GM04504 (cell line): Measurements from ENCODE around the gene KCND3.

ENCODE experiments used
- DNase-seq: peaks from one replicate; pipeline ENCODE4 v3.0.0-alpha.2; 2012; ENCODE audit warnings: low read depth

The KCND3 gene

DNA sequence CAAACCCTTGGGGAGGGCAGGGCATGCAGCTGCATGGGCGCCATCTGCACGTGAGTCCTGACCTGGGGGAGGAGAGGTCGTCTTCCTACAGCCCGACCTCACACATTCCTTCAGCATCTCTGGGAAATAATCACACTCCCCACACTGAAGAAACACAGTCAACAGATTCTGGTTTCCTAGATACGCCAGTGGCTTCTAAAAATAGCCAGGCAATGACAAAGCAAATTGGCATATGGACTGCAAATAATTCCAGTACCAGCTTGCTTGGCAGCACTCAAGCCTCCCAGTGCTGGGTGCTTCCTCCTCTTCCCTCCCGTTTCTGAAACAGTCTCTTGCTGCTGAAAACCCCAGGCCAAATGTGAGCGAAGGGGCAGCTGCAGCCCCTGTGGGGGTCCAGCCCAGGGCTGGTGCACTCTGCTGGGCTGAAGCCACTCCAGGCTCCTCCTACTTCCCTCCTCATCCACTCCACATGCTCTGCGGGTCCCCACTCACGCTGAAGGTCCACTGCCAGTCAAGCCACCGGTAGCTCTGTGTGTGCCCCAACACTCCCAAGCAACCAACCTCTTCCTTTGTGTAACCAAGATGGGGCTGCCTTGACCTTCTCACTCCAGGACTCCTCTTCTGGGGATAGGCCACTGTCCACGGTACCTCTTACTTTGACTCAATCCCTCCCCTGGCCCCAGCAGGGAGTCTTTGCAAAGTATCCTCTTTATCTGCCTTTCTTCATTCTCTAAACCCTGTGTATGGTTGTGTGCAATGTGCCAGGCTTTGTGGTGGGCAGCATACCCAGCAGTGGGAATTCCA is 69.0 kb downstream of the KCND3 start:
- peak; percentile 5 for DNase-seq

GRCh38 chr1:111911776-111912515 is 77.5 kb downstream of the KCND3 start:
- DNase-seq = no peak

DNA sequence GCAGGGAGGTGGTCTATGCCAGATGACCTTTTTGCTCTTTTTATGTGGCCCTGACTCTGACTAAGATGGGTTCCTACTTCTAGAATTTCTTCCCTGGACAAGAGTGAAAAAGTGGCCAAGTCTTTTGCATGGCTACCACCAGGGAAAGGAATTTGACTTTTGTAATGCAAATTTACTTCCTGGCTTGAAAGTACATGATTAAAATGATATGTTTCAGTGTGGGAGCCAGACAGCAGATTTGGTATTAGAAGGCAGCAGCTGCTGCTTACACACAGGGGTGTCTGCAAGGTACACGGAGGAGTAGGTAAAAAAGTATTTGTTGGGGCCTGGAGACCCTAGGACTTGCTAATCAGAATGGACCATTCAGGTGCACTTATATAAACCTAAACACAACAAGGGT is 78.4 kb downstream of the KCND3 start:
- no peak for DNase-seq

GRCh38 chr1:111909030-111909429 is 80.4 kb downstream of the KCND3 start:
- no peak for DNase-seq

- DNase-seq = no peak
Observed at GRCh38 chr1:111908011-111908621, 81.4 kb downstream of the KCND3 start.

- no peak for DNase-seq
Observed at GRCh38 chr1:111907321-111907720, 82.1 kb downstream of the KCND3 start.

DNA sequence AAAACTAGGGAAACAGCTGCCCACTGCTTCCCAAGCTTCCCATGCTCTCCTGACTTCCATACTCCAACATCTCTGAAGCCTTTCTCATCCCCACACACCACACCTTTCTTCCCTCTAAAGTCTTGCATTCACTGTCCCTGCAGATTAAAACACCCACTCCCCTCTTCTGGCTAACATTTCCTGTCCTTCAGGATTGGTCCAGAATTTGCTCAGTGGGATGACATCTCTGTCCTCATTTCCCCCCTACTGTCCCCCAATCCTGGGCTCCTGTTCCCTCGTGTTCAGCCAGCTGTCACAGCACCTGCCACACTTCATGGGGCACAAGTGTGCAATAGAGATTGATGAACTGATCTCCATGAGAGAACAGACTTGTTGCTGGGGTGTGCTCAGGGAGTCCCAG is 82.7 kb downstream of the KCND3 start:
- DNase-seq = no peak

DNA sequence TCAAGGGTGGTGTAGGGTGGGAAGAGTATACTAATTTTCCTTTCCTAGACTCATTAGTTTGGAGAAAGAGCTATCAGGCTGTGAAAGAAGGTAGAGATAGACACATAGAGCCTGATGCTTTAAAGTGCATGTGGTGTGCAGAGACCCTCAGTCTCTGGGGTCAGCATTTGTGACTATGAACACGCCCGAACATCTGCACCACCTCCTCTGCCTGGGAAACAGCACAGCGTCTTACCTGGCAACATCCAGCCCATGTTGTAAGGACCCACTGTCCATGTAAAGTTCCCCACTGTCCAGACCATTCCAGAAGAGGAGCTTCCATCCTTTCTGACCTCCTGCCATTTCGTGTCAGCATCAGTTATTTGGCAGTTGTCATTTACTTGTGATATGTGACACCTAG is 83.4 kb downstream of the KCND3 start:
- no peak for DNase-seq

DNA sequence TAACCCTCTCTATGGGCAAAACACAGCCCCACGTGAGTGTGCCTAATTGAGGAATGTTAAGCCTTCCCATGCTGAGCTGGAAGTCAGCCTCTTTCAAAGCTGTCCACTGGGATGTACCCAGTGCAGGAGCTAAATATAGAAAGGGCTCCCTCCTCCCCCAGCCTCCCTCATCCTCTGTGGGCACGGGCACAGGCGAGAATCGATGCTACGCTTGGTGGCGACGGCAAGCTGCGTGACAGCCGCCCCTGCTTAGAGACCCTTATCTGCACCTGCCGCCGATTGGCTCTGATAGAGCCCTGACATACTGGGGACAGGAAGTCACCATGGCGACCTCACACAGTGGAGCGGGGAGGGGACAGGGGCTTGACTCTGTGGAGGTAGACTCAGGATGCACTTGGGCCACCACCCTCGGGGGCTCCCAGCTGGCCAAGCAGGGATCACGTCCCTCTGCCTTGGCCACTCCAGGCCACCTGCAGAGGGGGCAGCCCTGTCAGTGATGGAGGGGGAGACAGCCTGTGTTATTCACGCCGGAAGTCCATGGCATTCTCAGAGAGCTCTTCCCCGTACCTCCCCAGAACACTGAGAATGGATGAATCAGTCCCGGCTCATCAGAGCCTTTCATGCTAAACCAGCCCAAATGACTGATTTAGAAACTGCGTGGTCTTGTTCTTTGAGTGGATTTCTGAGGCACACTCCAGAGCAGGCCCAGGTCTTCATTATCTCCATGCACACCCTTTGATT is 84.8 kb downstream of the KCND3 start:
- no peak for DNase-seq

DNA sequence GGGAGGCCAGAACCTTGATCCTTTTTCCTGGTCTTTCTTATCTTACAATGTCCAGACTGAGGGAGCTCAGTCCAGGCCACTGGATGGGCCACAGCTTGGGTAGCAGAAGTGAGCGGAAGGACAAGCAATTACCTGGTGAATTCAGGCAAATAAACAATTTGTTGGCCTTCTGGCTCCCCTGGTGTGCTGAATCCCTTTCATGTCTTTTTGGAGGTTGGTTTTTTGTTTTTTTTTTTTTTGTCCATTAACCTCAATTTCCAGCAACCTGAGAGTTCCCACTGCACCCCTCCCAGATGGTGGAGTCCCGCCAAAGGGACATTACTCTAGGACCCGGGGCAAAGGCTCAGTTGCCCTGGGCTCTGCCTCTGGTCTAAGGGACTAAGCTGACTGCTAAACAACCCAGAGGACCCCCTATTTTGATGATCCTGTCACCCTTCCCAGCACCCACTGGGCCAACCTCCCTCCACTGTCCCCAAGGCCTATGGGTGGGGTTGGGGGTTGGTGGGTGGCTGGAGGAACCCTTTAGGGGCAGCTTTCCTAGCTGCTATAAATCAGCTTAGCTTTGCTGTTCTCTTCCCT is 85.5 kb downstream of the KCND3 start:
- DNase-seq = no peak

DNA sequence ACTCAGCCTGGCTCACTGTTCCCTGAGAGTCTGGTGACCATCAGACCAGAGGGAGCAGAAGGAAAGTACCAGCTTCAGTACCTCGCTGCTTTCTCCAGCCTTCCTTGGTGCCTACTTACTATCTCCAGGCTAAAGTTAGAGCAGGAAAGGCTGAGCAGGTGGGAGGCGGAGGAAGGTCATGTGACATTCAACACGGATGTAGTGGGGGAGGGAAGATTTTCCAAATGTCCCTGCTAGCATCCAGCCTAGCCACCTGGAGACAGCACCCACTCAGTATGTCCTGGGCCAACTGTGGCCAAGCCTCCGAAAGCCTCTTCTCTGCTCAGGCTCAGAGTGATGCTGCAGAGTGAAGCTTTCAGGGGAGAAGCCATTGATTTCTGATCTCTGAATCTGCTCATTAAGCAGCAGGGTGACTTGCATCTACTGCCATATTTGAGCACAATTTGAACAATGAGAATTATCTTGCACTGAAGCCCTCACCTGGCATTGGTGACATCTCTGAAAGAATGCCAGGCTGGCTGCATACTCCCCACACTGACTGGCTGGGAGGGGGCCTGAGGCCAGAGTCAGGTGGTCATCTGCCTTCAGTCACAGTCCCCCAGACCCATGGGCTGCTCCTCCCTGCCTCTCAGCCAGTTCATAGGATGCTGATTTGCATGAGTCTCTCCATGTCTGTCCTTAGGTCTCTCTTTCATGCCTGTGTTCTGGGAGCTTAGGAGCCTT is 86.2 kb downstream of the KCND3 start:
- no peak for DNase-seq

- no peak for DNase-seq
Observed at GRCh38 chr1:111895469-111895868, 94.0 kb downstream of the KCND3 start.

DNA sequence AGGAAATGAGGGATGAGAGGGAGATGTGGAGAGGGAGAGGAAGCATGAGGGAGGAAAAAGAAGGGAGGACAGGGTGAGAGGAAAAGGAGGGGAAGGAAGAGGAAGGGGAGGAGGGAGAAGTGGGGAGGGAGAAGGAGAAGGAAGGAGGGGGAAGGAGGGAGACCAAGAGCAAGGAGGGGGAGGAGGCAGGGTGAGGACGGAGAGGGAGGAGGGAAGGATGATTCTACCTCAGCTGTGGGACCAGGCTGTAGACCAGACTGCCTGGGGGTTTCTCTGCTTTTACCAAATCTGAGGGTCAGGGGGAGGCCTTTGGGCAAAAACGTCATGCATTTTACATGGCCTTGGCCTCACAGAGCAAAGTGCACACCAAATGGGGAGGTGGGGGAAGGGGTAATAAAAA is 94.5 kb downstream of the KCND3 start:
- no peak for DNase-seq

DNA sequence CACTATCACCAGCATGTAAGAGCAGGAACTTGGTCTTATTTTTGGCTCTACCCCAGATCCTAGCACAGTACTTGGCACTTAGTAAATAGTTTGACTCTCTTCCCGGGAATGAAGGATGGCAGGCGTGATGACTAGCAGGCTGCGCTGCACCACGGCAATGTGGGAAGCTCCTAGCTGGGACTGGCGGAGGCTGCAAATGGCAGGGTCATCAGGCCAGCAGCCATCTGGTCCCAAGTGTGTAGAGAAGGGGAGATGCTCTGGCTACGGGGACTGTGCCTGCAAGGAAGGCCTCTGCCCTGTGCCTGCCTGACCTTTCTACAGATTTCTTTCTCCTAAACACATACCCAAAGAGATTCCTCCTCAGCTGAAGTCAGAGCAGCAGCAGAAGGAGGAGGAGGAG is 95.0 kb downstream of the KCND3 start:
- no peak for DNase-seq

DNA sequence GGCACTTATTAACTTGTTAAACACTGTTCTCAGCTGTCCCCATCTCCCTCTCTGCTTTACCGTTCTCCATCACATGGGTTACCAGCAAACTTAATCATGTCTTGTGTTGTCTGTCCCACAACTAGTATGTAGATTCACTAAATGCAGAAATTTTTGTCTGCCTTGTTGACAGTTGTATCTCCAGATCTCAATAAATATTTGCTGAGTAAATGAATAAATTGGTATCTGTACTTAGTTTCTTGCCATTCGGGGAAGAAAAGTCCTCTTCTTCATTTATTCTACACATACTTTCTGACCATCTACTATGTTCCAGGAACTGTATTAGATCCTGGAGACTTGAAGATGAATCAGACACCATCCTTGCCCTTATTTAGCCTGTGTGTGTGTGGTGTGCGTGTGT is 97.9 kb downstream of the KCND3 start:
- no peak for DNase-seq

GRCh38 chr1:111888740-111889376 is 100.6 kb downstream of the KCND3 start:
- DNase-seq = no peak

GRCh38 chr1:111887875-111888274 is 101.6 kb downstream of the KCND3 start:
- no peak for DNase-seq

DNA sequence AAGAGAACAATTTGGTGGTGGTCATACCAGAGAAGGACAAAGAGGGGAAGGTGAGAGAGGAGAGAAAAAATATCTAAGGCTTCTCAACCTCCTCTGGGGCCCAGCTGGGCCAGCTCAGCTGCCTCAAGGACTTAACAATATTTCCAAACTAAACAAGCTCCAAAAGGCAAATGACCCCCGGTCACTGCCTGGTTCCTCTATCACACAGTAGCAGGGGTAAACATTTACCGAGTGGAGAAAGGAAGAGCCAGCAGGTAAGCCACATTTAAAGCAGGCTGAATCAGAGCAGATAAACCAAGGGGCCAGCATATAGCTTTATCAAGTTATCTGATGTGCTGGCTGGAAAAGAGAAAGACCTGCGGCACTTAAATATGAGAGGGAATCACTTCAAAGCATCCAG is 102.1 kb downstream of the KCND3 start:
- DNase-seq = no peak

DNA sequence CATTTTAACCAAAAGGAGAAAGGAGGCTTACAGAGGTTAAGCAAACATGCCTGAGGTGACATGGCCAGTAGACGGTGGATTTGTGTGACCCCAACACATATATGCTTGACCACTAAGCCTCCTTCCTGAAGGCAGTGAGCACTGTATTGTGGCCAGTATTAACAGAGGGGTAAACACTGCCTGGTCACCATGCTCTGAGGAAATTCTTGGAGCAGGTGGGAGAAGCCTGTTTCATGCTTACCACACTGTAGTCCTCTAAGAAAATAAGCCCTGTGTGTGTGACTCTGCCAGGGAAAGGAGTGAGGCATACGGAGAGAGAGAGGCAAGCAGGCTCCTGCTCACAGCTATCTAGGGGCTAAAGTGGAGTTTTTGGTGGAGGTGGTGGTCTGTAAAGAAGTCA is 102.7 kb downstream of the KCND3 start:
- no peak for DNase-seq

DNA sequence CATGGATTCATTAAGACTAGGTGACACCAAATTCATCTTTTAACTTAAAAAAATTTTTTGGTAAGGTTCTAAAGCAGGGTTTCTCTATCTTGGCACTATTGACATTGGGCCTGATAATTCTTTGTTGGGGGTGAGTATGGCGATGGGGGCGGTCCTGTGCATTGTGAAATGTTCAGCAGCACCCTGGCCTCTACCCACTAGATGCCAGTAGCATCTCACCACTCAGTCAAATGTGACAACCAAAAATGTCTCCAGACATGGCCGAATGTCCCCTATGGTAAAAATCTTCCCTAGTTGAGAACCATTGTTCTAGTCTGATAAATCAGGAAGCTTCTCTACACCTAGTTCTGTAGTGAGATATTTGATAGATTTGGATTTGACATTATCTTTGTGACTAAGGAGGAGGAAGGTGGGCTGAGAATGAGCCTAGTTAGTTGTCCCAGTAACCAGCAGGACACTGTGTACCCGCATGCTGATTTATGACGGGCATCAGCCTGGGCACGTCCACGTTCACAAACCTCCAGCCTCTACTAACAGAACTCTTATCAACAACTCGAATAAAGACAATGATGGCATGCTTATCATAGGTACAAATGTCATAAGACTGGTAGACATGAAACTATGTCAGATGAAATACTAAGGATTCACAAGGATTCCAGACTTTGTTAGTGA is 104.6 kb downstream of the KCND3 start:
- no peak for DNase-seq
